HL-60 (cell line): Measurements from ENCODE around the gene FARSA.
"Not testable (repeated sequence)": the region's sequence is repeated elsewhere in the genome, so short reads cannot be mapped to it uniquely, and the experiment has no call there.

Experiments used
- DNase-seq, 2 experiments: peaks; one replicate each; pipeline ENCODE4 v3.0.0-alpha.2; 2010 to 2020; ENCODE audit warnings: low read depth in 1 of 2, low spot score in 1 of 2
- H3K27ac ChIP-seq: fragments of 250-450 bp; sonication (Bioruptor Pico); replicated peaks from 2 replicates; pipeline ENCODE4 v1.5.1; 2020; ENCODE audit warnings: mild to moderate bottlenecking, moderate library complexity
- H3K27me3 ChIP-seq: fragments of 250-450 bp; sonication (Bioruptor Pico); 2 replicates; pipeline ENCODE4 v1.5.1; 2021; ENCODE audit warnings: mild to moderate bottlenecking, moderate library complexity; ENCODE audit not compliant: insufficient read depth, poor library complexity, severe bottlenecking
- H3K4me3 ChIP-seq: replicated peaks from 2 replicates; pipeline ENCODE4 v1.5.1; 2011; ENCODE audit warnings: mild to moderate bottlenecking, control low read depth, low read length; ENCODE audit not compliant: insufficient read depth
- GABPA ChIP-seq: IDR thresholded peaks from 2 replicates; pipeline ENCODE4 v1.6.1; 2012; ENCODE audit warnings: low read depth
- POLR2AphosphoS5 ChIP-seq: IDR thresholded peaks from 2 replicates; pipeline ENCODE4 v1.6.1; 2012; ENCODE audit warnings: low read depth
- REST ChIP-seq: IDR thresholded peaks from 2 replicates; pipeline ENCODE4 v1.6.1; 2012; ENCODE audit warnings: low read depth; ENCODE audit not compliant: insufficient replicate concordance
- SPI1 ChIP-seq: IDR thresholded peaks from 2 replicates; pipeline ENCODE4 v1.6.1; 2012; ENCODE audit warnings: low read depth, mild to moderate bottlenecking, borderline replicate concordance
- TF ChIP-seq, protein P1 (sequence below): IDR thresholded peaks from one replicate; pipeline ENCODE4 v1.5.1; 2011; ENCODE audit warnings: low read length, control low read depth, inconsistent platforms; ENCODE audit not compliant: insufficient read depth

The FARSA gene

DNA sequence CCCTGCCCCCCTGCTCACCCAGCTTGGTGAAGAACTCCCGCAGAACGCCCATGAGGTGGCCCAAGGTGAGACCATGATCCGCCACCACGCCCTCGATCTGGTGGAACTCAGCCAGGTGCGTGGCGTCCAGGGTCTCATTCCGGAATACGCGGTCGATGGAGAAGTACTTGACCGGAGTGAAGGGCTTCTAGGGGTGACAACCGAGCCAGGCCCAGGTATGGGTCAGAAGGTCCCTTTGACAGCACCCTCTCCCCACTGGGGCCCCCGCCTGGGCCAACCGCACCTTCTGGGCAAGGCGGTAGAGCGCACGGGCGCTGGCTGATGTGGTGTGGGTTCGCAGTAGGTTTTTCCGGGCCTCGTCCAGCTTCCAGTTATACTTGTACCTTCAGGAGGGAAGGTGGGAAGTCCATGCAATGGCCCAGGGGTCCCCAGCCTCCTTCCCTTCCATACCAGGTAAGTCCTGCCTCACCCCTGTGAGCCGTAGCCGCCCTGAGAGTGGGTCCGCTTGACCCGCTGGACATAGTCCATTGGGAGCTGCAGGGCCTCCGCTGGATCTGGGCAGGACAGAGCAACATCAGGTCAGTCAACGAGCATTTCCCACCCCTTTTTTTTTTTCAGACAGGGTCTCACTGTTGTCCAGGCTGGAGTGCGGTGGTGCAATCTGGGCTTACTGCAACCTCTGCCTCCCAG is 8.7 kb downstream of the FARSA start:
- Histone ChIP-seq H3K4me3 (no peak overlapping the region), H3K27me3 (no peaks in the 10 kb centered on the region), H3K27ac (no peak overlapping the region)
- no peak for DNase-seq
- TF ChIP-seq, protein P1, sequence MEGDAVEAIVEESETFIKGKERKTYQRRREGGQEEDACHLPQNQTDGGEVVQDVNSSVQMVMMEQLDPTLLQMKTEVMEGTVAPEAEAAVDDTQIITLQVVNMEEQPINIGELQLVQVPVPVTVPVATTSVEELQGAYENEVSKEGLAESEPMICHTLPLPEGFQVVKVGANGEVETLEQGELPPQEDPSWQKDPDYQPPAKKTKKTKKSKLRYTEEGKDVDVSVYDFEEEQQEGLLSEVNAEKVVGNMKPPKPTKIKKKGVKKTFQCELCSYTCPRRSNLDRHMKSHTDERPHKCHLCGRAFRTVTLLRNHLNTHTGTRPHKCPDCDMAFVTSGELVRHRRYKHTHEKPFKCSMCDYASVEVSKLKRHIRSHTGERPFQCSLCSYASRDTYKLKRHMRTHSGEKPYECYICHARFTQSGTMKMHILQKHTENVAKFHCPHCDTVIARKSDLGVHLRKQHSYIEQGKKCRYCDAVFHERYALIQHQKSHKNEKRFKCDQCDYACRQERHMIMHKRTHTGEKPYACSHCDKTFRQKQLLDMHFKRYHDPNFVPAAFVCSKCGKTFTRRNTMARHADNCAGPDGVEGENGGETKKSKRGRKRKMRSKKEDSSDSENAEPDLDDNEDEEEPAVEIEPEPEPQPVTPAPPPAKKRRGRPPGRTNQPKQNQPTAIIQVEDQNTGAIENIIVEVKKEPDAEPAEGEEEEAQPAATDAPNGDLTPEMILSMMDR, result no peak
- TF ChIP-seq SPI1 (no peak), POLR2AphosphoS5 (no peak; the same call in 1 of the 2 replicates), GABPA (no peak), REST (no peak)

DNA sequence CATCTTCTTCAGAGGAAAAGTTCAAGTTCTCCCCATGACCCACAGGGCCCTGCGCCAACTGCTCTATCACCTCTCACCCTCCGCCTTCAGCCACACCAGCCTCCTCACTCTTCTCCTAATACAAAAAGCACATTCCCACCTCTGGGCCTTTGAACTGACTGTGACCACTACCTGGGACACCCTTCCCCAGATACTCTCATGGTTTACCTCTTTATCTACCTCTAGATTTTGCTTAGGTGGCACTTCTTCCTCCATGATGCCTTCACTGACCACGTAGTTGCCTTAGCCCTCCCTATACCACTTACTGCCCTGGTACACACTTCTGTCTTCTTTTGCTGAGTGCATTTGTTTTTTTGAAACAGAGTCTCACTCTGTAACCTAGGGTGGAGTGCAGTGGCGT is 10.6 kb downstream of the FARSA start:
- no peak for DNase-seq
- H3K27me3 ChIP-seq, result no peaks in the 10 kb centered on the region
- TF ChIP-seq, protein P1, result no peak
- 0 out of 2 replicates have a peak, but pooled peaks have one; percentile 24 for TF ChIP-seq POLR2AphosphoS5

DNA sequence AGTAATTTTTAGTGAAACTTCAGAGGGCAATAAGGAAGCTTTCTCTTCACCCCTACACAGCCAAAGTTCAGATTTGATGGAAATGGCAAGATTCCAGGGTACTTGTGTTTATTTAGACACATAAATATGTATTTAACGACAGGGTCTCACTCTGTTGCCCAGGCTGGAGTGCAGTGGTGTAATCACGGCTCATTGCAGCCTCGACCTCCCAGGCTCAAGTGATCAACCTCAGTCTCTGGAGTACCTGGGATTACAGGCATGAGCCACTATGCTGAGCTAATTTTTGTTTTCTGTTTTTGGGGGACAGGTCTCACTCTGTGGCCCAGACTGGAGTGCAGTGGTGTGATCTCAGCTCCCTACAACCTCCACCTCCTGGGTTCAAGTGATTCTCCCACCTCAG is 12.5 kb downstream of the FARSA start:
- no peak for DNase-seq
- peak; percentile 9; the same call in 1 of the 2 replicates for TF ChIP-seq POLR2AphosphoS5
- no peak for TF ChIP-seq SPI1
- H3K27ac ChIP-seq, result peak overlapping the region; percentile 73

More for the DNA sequence above, 10.6 kb downstream of the FARSA start:
- H3K4me3 ChIP-seq, result no peak overlapping the region
- H3K27ac ChIP-seq, result no peak overlapping the region

GRCh38 chr19:12918253-12918652 is 15.3 kb downstream of the FARSA start:
- TF ChIP-seq REST (no peak), SPI1 (no peak), POLR2AphosphoS5 (no peak), GABPA (no peak)
- TF ChIP-seq, protein P1, result no peak
- no peak for DNase-seq
- Histone ChIP-seq H3K27me3 (no peaks in the 10 kb centered on the region), H3K4me3 (no peak overlapping the region), H3K27ac (no peak overlapping the region; the same call in 1 of the 2 replicates)

More for the DNA sequence above, 12.5 kb downstream of the FARSA start:
- Histone ChIP-seq H3K4me3 (no peak overlapping the region), H3K27me3 (no peaks in the 10 kb centered on the region)

DNA sequence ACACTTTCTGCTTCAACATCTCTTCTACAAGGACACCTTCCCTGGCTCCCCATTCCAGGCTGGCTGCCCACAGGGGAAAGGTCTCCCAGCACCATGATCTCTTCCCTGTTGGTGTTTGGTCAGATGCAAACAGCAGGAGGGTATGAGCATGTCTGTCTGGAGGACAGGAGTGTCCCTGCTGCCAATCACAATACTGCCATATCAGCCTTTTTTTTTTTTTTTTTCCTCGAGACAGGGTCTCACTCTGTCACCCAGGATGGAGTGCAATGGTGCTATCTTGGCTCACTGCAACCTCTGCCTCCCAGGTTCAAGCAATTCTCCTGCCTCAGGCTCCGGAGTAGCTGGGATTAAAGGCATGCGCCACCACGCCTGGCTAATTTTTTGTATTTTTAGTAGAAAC is 17.7 kb downstream of the FARSA start:
- not testable (repeated sequence) for H3K4me3 ChIP-seq, DNase-seq, H3K27me3 ChIP-seq, H3K27ac ChIP-seq
